ENCODE measurements around the gene RRAGD.

The RRAGD gene

DNA sequence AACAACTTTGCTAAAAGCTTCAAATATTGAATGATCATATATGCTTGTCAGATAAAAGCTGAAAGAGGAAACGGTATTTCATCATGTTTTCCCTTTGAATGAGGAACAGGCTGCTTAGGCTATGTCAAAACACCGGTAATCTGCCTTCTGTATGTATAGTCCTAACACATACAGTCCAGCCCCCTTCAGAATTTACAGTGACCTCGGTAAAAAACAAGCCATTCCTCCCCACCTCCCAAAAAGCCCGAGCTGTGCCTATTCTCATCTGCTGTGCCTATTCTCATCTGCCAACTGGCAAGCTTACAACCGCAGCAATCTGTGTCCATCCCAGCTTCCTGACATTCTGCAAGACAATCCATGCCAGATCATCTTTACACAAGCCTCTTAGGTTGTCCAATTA, 32.8 kb downstream of the RRAGD start:
- no peaks in the 10 kb centered on the region for H3K79me1 ChIP-seq (ENCODE audit: low read depth, low read length)
- no peak overlapping the region for H2AK5ac ChIP-seq (ENCODE audit: low read depth, low read length)
- H3K14ac ChIP-seq (ENCODE audit: low read length), result no peak overlapping the region
- H2AFZ ChIP-seq (ENCODE audit: low read length), result no peak overlapping the region
- no peaks in the 10 kb centered on the region for H3K27me3 ChIP-seq (ENCODE audit: control insufficient read depth in 3 of 3, insufficient read depth in 3 of 3, low read depth in 1 of 3, low read length in 3 of 3)
- no peak overlapping the region for H2BK12ac ChIP-seq (ENCODE audit: low read length)
- H2BK120ac ChIP-seq (ENCODE audit: low read depth, low read length), result no peak overlapping the region
- H3K4me2 ChIP-seq (ENCODE audit: insufficient read depth, low read length, poor library complexity, severe bottlenecking), result no peak overlapping the region
- no peak overlapping the region for H2BK15ac ChIP-seq (ENCODE audit: low read length)
- no peak overlapping the region for H3K9ac ChIP-seq (ENCODE audit: low read depth, low read length, poor library complexity)
- H3K4me3 ChIP-seq (ENCODE audit: low read length in 2 of 2), result no peak overlapping the region
- WGBS, 2 donors (ENCODE audit: extremely low coverage in 2 of 2, insufficient read length in 2 of 2, insufficient replicate concordance in 1 of 2), result no CpG with 5 or more reads among the region's 5 CpGs
- no peak for DNase-seq (ENCODE audit: low spot score)
- no peaks in the 10 kb centered on the region for H3K9me3 ChIP-seq (replicated peaks in 1 of 2; ENCODE audit: control insufficient read depth in 2 of 2, insufficient read depth in 1 of 2, low read depth in 1 of 2, low read length in 2 of 2)
- H3K4me1 ChIP-seq (ENCODE audit: control insufficient read depth in 2 of 2, insufficient read depth in 1 of 2, low read depth in 1 of 2, low read length in 2 of 2), result peaks cover 4 to 5% of the 10 kb centered on the region in 2 donors
- peaks cover 0 to 43% of the 10 kb centered on the region in 2 donors for H3K36me3 ChIP-seq (replicated peaks in 1 of 2; ENCODE audit: control insufficient read depth in 2 of 2, insufficient read depth in 2 of 2, low read length in 2 of 2)
- no peak overlapping the region for H3K4ac ChIP-seq (ENCODE audit: low read length)
- H4K91ac ChIP-seq (ENCODE audit: low read depth, low read length, poor library complexity), result no peak overlapping the region
- H3K23ac ChIP-seq (ENCODE audit: low read depth, low read length, poor library complexity), result no peak overlapping the region
- H4K8ac ChIP-seq (ENCODE audit: low read depth, low read length), result no peak overlapping the region
- H2BK5ac ChIP-seq (ENCODE audit: low read length), result no peak overlapping the region
- no peak overlapping the region for H3K18ac ChIP-seq (ENCODE audit: low read length)
- no peak overlapping the region for H3K27ac ChIP-seq (replicated peaks; ENCODE audit: low read length)

DNA sequence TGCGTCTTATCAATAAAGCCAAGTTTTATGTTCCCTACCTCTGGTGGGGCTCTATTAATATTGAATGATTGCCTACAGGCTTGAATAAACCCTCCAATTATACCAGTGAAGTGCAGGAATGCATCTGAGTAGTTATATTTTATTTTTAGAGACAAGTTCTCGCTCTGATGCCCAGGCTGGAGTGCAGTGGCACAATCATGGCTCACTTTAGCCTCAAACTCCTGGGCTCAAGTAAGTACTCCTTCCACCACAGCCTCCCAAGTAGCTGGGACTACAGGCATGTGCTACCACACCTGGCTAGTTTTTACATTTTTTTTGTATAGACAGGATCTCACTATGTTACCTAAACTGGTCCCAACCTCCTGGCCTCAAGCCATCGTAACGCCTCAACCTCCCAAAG, 33.4 kb downstream of the RRAGD start:
- no peak overlapping the region for H2BK120ac ChIP-seq (ENCODE audit: low read depth, low read length)
- H3K4me1 ChIP-seq (ENCODE audit: control insufficient read depth in 2 of 2, insufficient read depth in 1 of 2, low read depth in 1 of 2, low read length in 2 of 2), result peaks cover 4 to 5% of the 10 kb centered on the region in 2 donors
- H2AK5ac ChIP-seq (ENCODE audit: low read depth, low read length), result no peak overlapping the region
- no peak overlapping the region for H3K4me2 ChIP-seq (ENCODE audit: insufficient read depth, low read length, poor library complexity, severe bottlenecking)
- no peaks in the 10 kb centered on the region for H3K27me3 ChIP-seq (ENCODE audit: control insufficient read depth in 3 of 3, insufficient read depth in 3 of 3, low read depth in 1 of 3, low read length in 3 of 3)
- no peak overlapping the region for H4K91ac ChIP-seq (ENCODE audit: low read depth, low read length, poor library complexity)
- H3K9ac ChIP-seq (ENCODE audit: low read depth, low read length, poor library complexity), result no peak overlapping the region
- no peak overlapping the region for H3K18ac ChIP-seq (ENCODE audit: low read length)
- no CpG with 5 or more reads among the region's 4 CpGs for WGBS, 2 donors (ENCODE audit: extremely low coverage in 2 of 2, insufficient read length in 2 of 2, insufficient replicate concordance in 1 of 2)
- H3K27ac ChIP-seq (replicated peaks; ENCODE audit: low read length), result no peak overlapping the region
- H3K23ac ChIP-seq (ENCODE audit: low read depth, low read length, poor library complexity), result no peak overlapping the region
- H3K79me1 ChIP-seq (ENCODE audit: low read depth, low read length), result no peaks in the 10 kb centered on the region
- no peak overlapping the region for H2BK15ac ChIP-seq (ENCODE audit: low read length)
- H3K36me3 ChIP-seq (replicated peaks in 1 of 2; ENCODE audit: control insufficient read depth in 2 of 2, insufficient read depth in 2 of 2, low read length in 2 of 2), result peaks cover 0 to 43% of the 10 kb centered on the region in 2 donors
- no peak overlapping the region for H3K4me3 ChIP-seq (ENCODE audit: low read length in 2 of 2)
- H4K8ac ChIP-seq (ENCODE audit: low read depth, low read length), result no peak overlapping the region
- no peak overlapping the region for H3K14ac ChIP-seq (ENCODE audit: low read length)
- no peak overlapping the region for H2BK12ac ChIP-seq (ENCODE audit: low read length)
- no peaks in the 10 kb centered on the region for H3K9me3 ChIP-seq (replicated peaks in 1 of 2; ENCODE audit: control insufficient read depth in 2 of 2, insufficient read depth in 1 of 2, low read depth in 1 of 2, low read length in 2 of 2)
- no peak overlapping the region for H2AFZ ChIP-seq (ENCODE audit: low read length)
- no peak overlapping the region for H2BK5ac ChIP-seq (ENCODE audit: low read length)
- no peak overlapping the region for H3K4ac ChIP-seq (ENCODE audit: low read length)
- DNase-seq (ENCODE audit: low spot score), result no peak

DNA sequence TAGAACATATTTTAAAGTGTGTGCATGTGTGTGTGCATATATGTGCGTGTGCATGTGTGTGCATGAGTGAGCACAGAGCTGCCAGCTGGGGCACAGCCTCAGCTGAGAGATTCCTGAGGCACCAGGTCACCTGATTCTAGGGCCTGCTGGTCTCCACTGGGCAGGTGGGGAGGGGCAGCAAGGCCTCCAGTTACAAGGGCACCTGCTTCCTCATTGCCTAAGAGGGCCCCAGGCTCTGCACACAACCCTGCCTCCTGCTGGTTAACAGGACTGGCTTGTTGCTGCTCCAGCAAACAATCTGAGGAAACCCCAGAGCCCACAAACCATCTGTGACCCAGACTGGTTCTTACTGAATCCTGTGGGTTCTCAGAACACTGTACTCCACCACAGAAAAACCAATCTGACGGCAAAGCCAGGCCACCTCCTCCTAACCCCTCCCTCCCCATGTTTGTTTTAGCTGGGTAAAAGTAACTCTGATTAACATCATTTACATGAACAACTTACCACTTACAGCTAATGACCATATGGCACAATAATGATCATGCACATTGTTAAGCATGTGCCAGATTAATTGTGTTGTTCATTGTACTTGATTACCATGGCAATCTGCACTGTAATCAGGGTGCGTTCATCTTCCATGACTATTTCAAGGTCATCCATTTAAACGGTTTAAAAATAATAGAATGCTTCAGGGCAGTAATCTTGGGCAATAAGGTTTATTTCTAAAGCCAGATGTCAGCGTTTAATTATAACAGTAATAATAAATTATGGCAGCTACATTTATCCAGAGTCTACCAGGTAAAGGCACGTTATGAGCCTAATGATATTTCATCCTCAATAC, 36.4 kb downstream of the RRAGD start:
- no peak overlapping the region for H3K18ac ChIP-seq (ENCODE audit: low read length)
- H4K91ac ChIP-seq (ENCODE audit: low read depth, low read length, poor library complexity), result no peak overlapping the region
- no peak overlapping the region for H2AFZ ChIP-seq (ENCODE audit: low read length)
- no peak overlapping the region for H2BK15ac ChIP-seq (ENCODE audit: low read length)
- H2BK5ac ChIP-seq (ENCODE audit: low read length), result no peak overlapping the region
- no peak overlapping the region for H3K4me3 ChIP-seq (ENCODE audit: low read length in 2 of 2)
- H3K79me1 ChIP-seq (ENCODE audit: low read depth, low read length), result no peaks in the 10 kb centered on the region
- no peak overlapping the region for H3K9ac ChIP-seq (ENCODE audit: low read depth, low read length, poor library complexity)
- H3K9me3 ChIP-seq (replicated peaks in 1 of 2; ENCODE audit: control insufficient read depth in 2 of 2, insufficient read depth in 1 of 2, low read depth in 1 of 2, low read length in 2 of 2), result no peaks in the 10 kb centered on the region
- peaks cover 4 to 5% of the 10 kb centered on the region in 2 donors for H3K4me1 ChIP-seq (ENCODE audit: control insufficient read depth in 2 of 2, insufficient read depth in 1 of 2, low read depth in 1 of 2, low read length in 2 of 2)
- no peak for DNase-seq (ENCODE audit: low spot score)
- no peak overlapping the region for H3K23ac ChIP-seq (ENCODE audit: low read depth, low read length, poor library complexity)
- H3K27ac ChIP-seq (replicated peaks; ENCODE audit: low read length), result no peak overlapping the region
- no peak overlapping the region for H2AK5ac ChIP-seq (ENCODE audit: low read depth, low read length)
- no peak overlapping the region for H3K14ac ChIP-seq (ENCODE audit: low read length)
- WGBS, 2 donors (ENCODE audit: extremely low coverage in 2 of 2, insufficient read length in 2 of 2, insufficient replicate concordance in 1 of 2), result no CpG with 5 or more reads among the region's 6 CpGs
- H2BK12ac ChIP-seq (ENCODE audit: low read length), result no peak overlapping the region
- H3K4me2 ChIP-seq (ENCODE audit: insufficient read depth, low read length, poor library complexity, severe bottlenecking), result no peak overlapping the region
- H3K4ac ChIP-seq (ENCODE audit: low read length), result no peak overlapping the region
- peaks cover 0 to 54% of the 10 kb centered on the region in 2 donors for H3K36me3 ChIP-seq (replicated peaks in 1 of 2; ENCODE audit: control insufficient read depth in 2 of 2, insufficient read depth in 2 of 2, low read length in 2 of 2)
- H2BK120ac ChIP-seq (ENCODE audit: low read depth, low read length), result no peak overlapping the region
- no peak overlapping the region for H4K8ac ChIP-seq (ENCODE audit: low read depth, low read length)
- H3K27me3 ChIP-seq (ENCODE audit: control insufficient read depth in 3 of 3, insufficient read depth in 3 of 3, low read depth in 1 of 3, low read length in 3 of 3), result no peaks in the 10 kb centered on the region

DNA sequence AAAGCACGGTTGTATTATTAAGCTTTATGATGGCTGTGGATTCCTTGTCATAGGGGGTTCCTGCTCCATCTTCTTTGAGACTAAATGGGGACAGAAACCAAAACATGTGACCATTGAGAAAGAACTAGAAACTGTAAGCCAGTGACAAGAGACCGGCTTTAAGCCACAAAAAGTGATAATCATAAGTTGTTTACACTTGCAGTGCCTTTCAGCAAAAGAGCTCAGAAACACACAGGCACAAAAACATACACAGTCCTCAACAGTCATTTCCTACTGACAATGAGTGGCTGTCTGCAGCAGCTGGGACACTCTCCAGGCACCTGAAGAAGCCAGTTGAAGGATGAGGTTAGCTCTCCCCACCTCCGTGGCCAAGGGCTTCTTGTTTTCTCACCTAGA, 39.6 kb downstream of the RRAGD start:
- Histone ChIP-seq H2BK15ac (ENCODE audit: low read length) (no peak overlapping the region), H2AK5ac (ENCODE audit: low read depth, low read length) (no peak overlapping the region), H3K4me1 (ENCODE audit: control insufficient read depth in 2 of 2, insufficient read depth in 1 of 2, low read depth in 1 of 2, low read length in 2 of 2) (peaks cover 4 to 5% of the 10 kb centered on the region in 2 donors), H3K23ac (ENCODE audit: low read depth, low read length, poor library complexity) (no peak overlapping the region), H4K91ac (ENCODE audit: low read depth, low read length, poor library complexity) (no peak overlapping the region), H4K8ac (ENCODE audit: low read depth, low read length) (no peak overlapping the region), H2BK5ac (ENCODE audit: low read length) (no peak overlapping the region), H2BK120ac (ENCODE audit: low read depth, low read length) (no peak overlapping the region), H3K14ac (ENCODE audit: low read length) (no peak overlapping the region), H2BK12ac (ENCODE audit: low read length) (no peak overlapping the region), H2AFZ (ENCODE audit: low read length) (no peak overlapping the region), H3K27ac (replicated peaks; ENCODE audit: low read length) (no peak overlapping the region), H3K79me1 (ENCODE audit: low read depth, low read length) (no peaks in the 10 kb centered on the region), H3K36me3 (replicated peaks in 1 of 2; ENCODE audit: control insufficient read depth in 2 of 2, insufficient read depth in 2 of 2, low read length in 2 of 2) (peaks cover 2 to 48% of the 10 kb centered on the region in 2 donors), H3K9me3 (replicated peaks in 1 of 2; ENCODE audit: control insufficient read depth in 2 of 2, insufficient read depth in 1 of 2, low read depth in 1 of 2, low read length in 2 of 2) (no peaks in the 10 kb centered on the region), H3K27me3 (ENCODE audit: control insufficient read depth in 3 of 3, insufficient read depth in 3 of 3, low read depth in 1 of 3, low read length in 3 of 3) (no peaks in the 10 kb centered on the region), H3K4me3 (ENCODE audit: low read length in 2 of 2) (no peak overlapping the region), H3K4me2 (ENCODE audit: insufficient read depth, low read length, poor library complexity, severe bottlenecking) (no peak overlapping the region), H3K4ac (ENCODE audit: low read length) (no peak overlapping the region), H3K9ac (ENCODE audit: low read depth, low read length, poor library complexity) (no peak overlapping the region), H3K18ac (ENCODE audit: low read length) (no peak overlapping the region)
- no CpG with 5 or more reads among the region's 3 CpGs for WGBS, 2 donors (ENCODE audit: extremely low coverage in 2 of 2, insufficient read length in 2 of 2, insufficient replicate concordance in 1 of 2)
- DNase-seq (ENCODE audit: low spot score), result no peak
